GM12891 (cell line): Measurements from ENCODE around the gene NEDD9.

Experiments
- POLR2A ChIP-seq: IDR thresholded peaks from 2 replicates; pipeline ENCODE4 v1.6.1; 2011; ENCODE audit warnings: low read depth, low read length, control low read depth
- POLR2AphosphoS5 ChIP-seq: IDR thresholded peaks from 2 replicates; pipeline ENCODE4 v1.6.1; 2011; ENCODE audit warnings: low read depth, low read length, control low read depth

- TF ChIP-seq POLR2A (no peak), POLR2AphosphoS5 (no peak)
These were observed 48.6 kb downstream of the NEDD9 start for GRCh38 chr6:11183761-11184362.
